Keratinocyte (primary cell): ENCODE measurements around the gene TTC24. TPM values are rescaled to one million over a fixed set of nuclear protein-coding genes. Genes with fewer than 3 reads are reported as not detected.

Experiments used
- DNase-seq: peaks from one replicate; pipeline ENCODE4 v3.0.0-alpha.2; 2011; ENCODE audit warnings: low read depth, missing footprints, low spot score
- FAIRE-seq: peaks from 2 replicates; lab custom pipeline; 2011; peaks lifted over from hg19 to GRCh38; lab: Jason Lieb, UNC
- H2AFZ ChIP-seq: 2 replicates; pipeline ENCODE4 v1.6.0; 2012; ENCODE audit warnings: low read length, control low read depth, inconsistent platforms; ENCODE audit not compliant: control insufficient read depth
- H3K27ac ChIP-seq: 2 replicates; pipeline ENCODE4 v1.5.1; 2011; ENCODE audit warnings: low read length; ENCODE audit not compliant: control insufficient read depth, insufficient read depth
- H3K27me3 ChIP-seq: 3 replicates; pipeline ENCODE4 v1.6.0; 2011; ENCODE audit warnings: low read length; ENCODE audit not compliant: control insufficient read depth, insufficient read depth; ENCODE audit errors: extremely low read depth
- H3K36me3 ChIP-seq, 2 experiments: 2 replicates in 1 of 2; 3 replicates in 1 of 2; pipeline ENCODE4 v1.5.1; 2011; ENCODE audit warnings: low read length in 2 of 2, mild to moderate bottlenecking in 1 of 2; ENCODE audit not compliant: control insufficient read depth in 2 of 2, insufficient read depth in 2 of 2; ENCODE audit errors: extremely low read depth in 1 of 2
- H3K4me1 ChIP-seq: 3 replicates; pipeline ENCODE4 v1.5.1; 2011; ENCODE audit warnings: low read length; ENCODE audit not compliant: control insufficient read depth, insufficient read depth; ENCODE audit errors: extremely low read depth
- H3K4me2 ChIP-seq: 3 replicates; pipeline ENCODE4 v1.6.0; 2011; ENCODE audit warnings: low read depth, low read length; ENCODE audit not compliant: control insufficient read depth, insufficient read depth; ENCODE audit errors: extremely low read depth
- H3K4me3 ChIP-seq, 3 experiments: fragments of 200-600 bp in 1 of 3; sonication (generic) in 1 of 3; 2 replicates in 2 of 3; 3 replicates in 1 of 3; pipeline ENCODE4 v1.5.1; 2011 to 2016; ENCODE audit warnings: low read length in 3 of 3, mild to moderate bottlenecking in 3 of 3, control low read depth in 2 of 3, inconsistent platforms in 1 of 3, low read depth in 1 of 3, mixed read lengths in 1 of 3, mixed run types in 1 of 3, moderate library complexity in 1 of 3; ENCODE audit not compliant: control insufficient read depth in 2 of 3, insufficient read depth in 2 of 3; ENCODE audit errors: extremely low read depth in 1 of 3
- H3K79me2 ChIP-seq: 2 replicates; pipeline ENCODE4 v1.6.0; 2012; ENCODE audit warnings: low read length; ENCODE audit not compliant: control insufficient read depth, insufficient read depth
- H3K9ac ChIP-seq: 3 replicates; pipeline ENCODE4 v1.6.0; 2011; ENCODE audit warnings: low read length; ENCODE audit not compliant: control insufficient read depth, insufficient read depth; ENCODE audit errors: extremely low read depth
- H3K9me1 ChIP-seq: 3 replicates; pipeline ENCODE4 v1.6.0; 2011; ENCODE audit warnings: low read length; ENCODE audit not compliant: control insufficient read depth, insufficient read depth; ENCODE audit errors: extremely low read depth
- H3K9me3 ChIP-seq: 2 replicates; pipeline ENCODE4 v1.5.1; 2012; ENCODE audit warnings: low read depth, low read length; ENCODE audit not compliant: control insufficient read depth
- H4K20me1 ChIP-seq: 3 replicates; pipeline ENCODE4 v1.6.0; 2011; ENCODE audit warnings: low read length; ENCODE audit not compliant: control insufficient read depth, insufficient read depth; ENCODE audit errors: extremely low read depth
- CTCF ChIP-seq, 3 experiments: IDR thresholded peaks in 1 of 3; conservative IDR thresholded peaks in 1 of 3; optimal IDR thresholded peaks in 1 of 3; 2 replicates in 2 of 3; 3 replicates in 1 of 3; pipeline versions ENCODE3 to v1.5.1; 2011; ENCODE audit warnings: low read length in 3 of 3, mild to moderate bottlenecking in 3 of 3, moderate library complexity in 2 of 3, control low read depth in 1 of 3, inconsistent platforms in 1 of 3; ENCODE audit not compliant: insufficient read depth in 2 of 3; ENCODE audit errors: extremely low read depth in 1 of 3
- EZH2 ChIP-seq: IDR thresholded peaks from one replicate; pipeline ENCODE4 v1.6.1; 2012; ENCODE audit warnings: inconsistent platforms, mild to moderate bottlenecking, low read length, moderate library complexity
- dilution Hi-C: fragments of 300-500 bp; cut with MboI; formaldehyde crosslinking; loops from one replicate; pipeline ENCODE4 v1.7.0; 2020; ENCODE audit warnings: low sequenced_read_pairs; ENCODE audit not compliant: extremely low pct_ligation_motif_present
- polyA plus RNA-seq, 5 experiments: library from polyadenylated mRNA; depleted of rRNA in 3 of 5; stranded (reverse) in 3 of 5; stranded (forward) in 1 of 5; unstranded in 1 of 5; fragments of >200 nt; gene quantifications; 1 replicate in 1 of 5; 2 replicates in 3 of 5; 3 replicates in 1 of 5; pipeline versions ENCODE4 v1.2.1 to v1.2.3, GENCODE V29; 2011 to 2012; ENCODE audit warnings: missing spikeins in 2 of 5, low read depth in 1 of 5, low replicate concordance in 1 of 5

Gene TTC24
- polyA plus RNA-seq, 1 donor (not counting 4 experiments of a cell fraction or from before 2014, with no cell fraction given), result not detected

- H3K9me1 ChIP-seq, result no peaks in the 10 kb centered on the region
- peaks cover 20% of the 10 kb centered on the region for H3K79me2 ChIP-seq
- no peaks in the 10 kb centered on the region for H4K20me1 ChIP-seq
- no peak overlapping the region for H2AFZ ChIP-seq
- no peak for FAIRE-seq
- H3K9me3 ChIP-seq, result no peaks in the 10 kb centered on the region
- H3K4me3 ChIP-seq, result no peak overlapping the region
- no peak for TF ChIP-seq CTCF (optimal IDR thresholded peaks at IDR 0.05 in 1 of 3, IDR thresholded peaks at IDR 0.05 in 1 of 3, conservative IDR thresholded peaks at IDR 0.05 in 1 of 3; ENCODE audit: extremely low read depth in 1 of 3, insufficient read depth in 2 of 3, low read length in 3 of 3)
- H3K27me3 ChIP-seq, result no peaks in the 10 kb centered on the region
- dilution Hi-C loops, result no loop called here
- peaks cover 19% of the 10 kb centered on the region for H3K4me1 ChIP-seq
- H3K36me3 ChIP-seq, result peaks cover 0 to under 1% of the 10 kb centered on the region in 2 experiments
- no peak overlapping the region for H3K4me2 ChIP-seq
- DNase-seq, result no peak
- no peak overlapping the region for H3K27ac ChIP-seq
- H3K9ac ChIP-seq, result no peak overlapping the region
Measured at GRCh38 chr1:156574039-156574633, 5.4 kb upstream of the TTC24 start.

GRCh38 chr1:156577550-156577949 is 2.0 kb upstream of the TTC24 start:
- no peak for TF ChIP-seq CTCF (optimal IDR thresholded peaks at IDR 0.05 in 1 of 3, IDR thresholded peaks at IDR 0.05 in 1 of 3, conservative IDR thresholded peaks at IDR 0.05 in 1 of 3; ENCODE audit: extremely low read depth in 1 of 3, insufficient read depth in 2 of 3, low read length in 3 of 3)
- TF ChIP-seq EZH2, result no peak
- no peaks in the 10 kb centered on the region for H3K79me2 ChIP-seq
- no peak overlapping the region for H3K27ac ChIP-seq
- H3K27me3 ChIP-seq, result no peaks in the 10 kb centered on the region
- dilution Hi-C loops, result no loop called here
- no peaks in the 10 kb centered on the region for H4K20me1 ChIP-seq
- H3K4me1 ChIP-seq, result peaks cover 4% of the 10 kb centered on the region
- FAIRE-seq (no peak), DNase-seq (no peak)
- no peaks in the 10 kb centered on the region for H3K36me3 ChIP-seq
- H3K9me1 ChIP-seq, result no peaks in the 10 kb centered on the region
- no peak overlapping the region for H3K4me2 ChIP-seq
- H2AFZ ChIP-seq, result no peak overlapping the region
- H3K9ac ChIP-seq, result no peak overlapping the region
- no peaks in the 10 kb centered on the region for H3K9me3 ChIP-seq
- H3K4me3 ChIP-seq, result no peak overlapping the region
